NOMO-1 (cell line): ENCODE data around the gene OR5H2.

Experiments used
- DNase-seq, 2 experiments: peaks; one replicate each; lab custom pipeline; 2025; ENCODE audit not compliant: unreplicated experiment in 2 of 2; lab: John Stamatoyannopoulos, UW

OR5H2 gene

GRCh38 chr3:98329392-98330124 is 47.3 kb downstream of the OR5H2 start:
- DNase-seq, result peak in 1 of 2 experiments; percentile 38

DNA sequence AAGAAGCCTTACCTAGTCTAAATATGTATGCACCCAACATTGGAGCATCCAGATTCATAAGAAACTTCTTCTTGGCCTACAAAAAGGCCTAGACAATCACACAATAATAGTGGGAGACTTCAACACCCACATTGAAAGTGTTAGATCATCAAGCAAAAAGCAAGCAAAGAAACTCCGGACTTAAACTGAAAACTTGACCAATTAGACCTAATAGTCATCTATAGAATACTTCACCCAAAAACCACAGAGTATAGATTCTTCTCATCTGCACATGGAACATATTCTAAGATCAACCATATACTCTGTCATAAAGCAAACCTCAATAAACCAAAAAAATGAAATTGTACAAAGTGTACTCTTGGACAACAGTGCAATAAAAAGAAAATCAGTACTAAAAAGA is 49.0 kb downstream of the OR5H2 start:
- DNase-seq, result no peak
